Neural progenitor cell (in vitro differentiated cells): ENCODE results near the gene HINT3.

Source experiments
- EZH2 ChIP-seq: fragments of 200-600 bp; sonication (generic); IDR thresholded peaks from 2 replicates; pipeline ENCODE4 v1.6.1; 2017; ENCODE audit warnings: antibody characterized with exemption, mild to moderate bottlenecking, moderate library complexity
- TF ChIP-seq, protein P1 (sequence below): fragments of 200-600 bp; sonication (generic); IDR thresholded peaks from 2 replicates; pipeline ENCODE4 v1.5.1; 2017; ENCODE audit warnings: antibody characterized with exemption, mild to moderate bottlenecking

DNA sequence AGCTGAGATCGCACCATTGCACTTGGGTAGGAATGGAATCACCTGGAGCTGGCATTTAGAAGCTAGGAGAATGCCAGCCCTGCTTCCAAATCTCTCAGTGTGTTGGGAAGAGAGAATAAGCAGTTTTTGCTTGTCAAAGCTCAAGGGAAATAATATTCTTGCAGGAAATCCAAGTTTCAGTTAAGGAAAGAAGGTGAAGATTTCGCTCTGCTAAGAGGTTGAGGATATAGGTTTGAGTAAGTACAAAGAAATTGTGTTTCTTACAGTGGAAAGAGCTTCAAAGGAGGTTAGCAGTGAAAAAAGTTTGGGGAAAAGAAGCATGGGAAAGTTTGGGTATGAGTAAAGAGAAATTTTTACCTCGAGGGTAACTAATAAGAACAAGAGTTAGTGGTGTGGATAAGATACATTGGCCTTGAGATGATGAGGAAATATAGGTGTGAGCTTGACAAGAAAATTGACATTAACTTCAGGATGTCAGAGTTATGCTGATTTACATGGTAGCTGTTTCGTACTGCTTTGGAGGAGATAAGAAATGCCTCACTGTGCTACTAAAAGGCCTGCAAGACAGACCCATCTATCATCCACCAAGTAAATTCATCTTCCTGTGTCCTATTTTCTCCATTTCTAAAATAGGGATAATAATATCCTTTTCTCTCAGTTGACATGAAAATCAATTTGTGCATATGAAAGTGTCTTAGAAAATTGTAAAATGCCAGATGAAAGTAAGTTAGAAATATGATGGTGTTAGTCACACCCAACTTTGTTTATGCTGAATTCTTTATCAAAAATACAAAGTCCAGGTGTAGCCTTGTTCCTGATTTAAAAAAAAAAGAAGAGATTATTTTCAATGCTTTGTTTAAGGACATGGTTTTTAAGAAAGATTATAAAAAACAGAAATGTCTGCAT lies 12.8 kb upstream of the HINT3 start:
- TF ChIP-seq, protein P1, sequence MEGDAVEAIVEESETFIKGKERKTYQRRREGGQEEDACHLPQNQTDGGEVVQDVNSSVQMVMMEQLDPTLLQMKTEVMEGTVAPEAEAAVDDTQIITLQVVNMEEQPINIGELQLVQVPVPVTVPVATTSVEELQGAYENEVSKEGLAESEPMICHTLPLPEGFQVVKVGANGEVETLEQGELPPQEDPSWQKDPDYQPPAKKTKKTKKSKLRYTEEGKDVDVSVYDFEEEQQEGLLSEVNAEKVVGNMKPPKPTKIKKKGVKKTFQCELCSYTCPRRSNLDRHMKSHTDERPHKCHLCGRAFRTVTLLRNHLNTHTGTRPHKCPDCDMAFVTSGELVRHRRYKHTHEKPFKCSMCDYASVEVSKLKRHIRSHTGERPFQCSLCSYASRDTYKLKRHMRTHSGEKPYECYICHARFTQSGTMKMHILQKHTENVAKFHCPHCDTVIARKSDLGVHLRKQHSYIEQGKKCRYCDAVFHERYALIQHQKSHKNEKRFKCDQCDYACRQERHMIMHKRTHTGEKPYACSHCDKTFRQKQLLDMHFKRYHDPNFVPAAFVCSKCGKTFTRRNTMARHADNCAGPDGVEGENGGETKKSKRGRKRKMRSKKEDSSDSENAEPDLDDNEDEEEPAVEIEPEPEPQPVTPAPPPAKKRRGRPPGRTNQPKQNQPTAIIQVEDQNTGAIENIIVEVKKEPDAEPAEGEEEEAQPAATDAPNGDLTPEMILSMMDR: no peak
- no peak for TF ChIP-seq EZH2
